Liver (tissue), 9 donors: ENCODE measurements around the gene FAM199X. TPM values are rescaled to one million over a fixed set of nuclear protein-coding genes. Genes with fewer than 3 reads are reported as not detected.

Experiments used
- DNase-seq: peaks from one replicate; pipeline ENCODE4 v3.0.0-alpha.2; 2017; ENCODE audit warnings: low spot score
- H3K27ac ChIP-seq, 2 donors: one replicate each; pipeline ENCODE4 v1.7.0; 2013; ENCODE audit warnings: inconsistent platforms in 2 of 2, low read length in 2 of 2, control low read depth in 1 of 2, low read depth in 1 of 2, mild to moderate bottlenecking in 1 of 2
- H3K27me3 ChIP-seq, 4 donors: one replicate each; pipeline versions ENCODE4 v1.6.1 to v1.7.0; 2013; ENCODE audit warnings: low read length in 3 of 4, inconsistent platforms in 1 of 4, mild to moderate bottlenecking in 1 of 4, moderate library complexity in 1 of 4; ENCODE audit not compliant: control insufficient read depth in 4 of 4, insufficient read depth in 4 of 4
- H3K36me3 ChIP-seq, 4 donors: one replicate each; pipeline versions ENCODE4 v1.6.1 to v1.7.0; 2013; ENCODE audit warnings: low read length in 3 of 4, mild to moderate bottlenecking in 3 of 4, low read depth in 1 of 4, moderate library complexity in 1 of 4; ENCODE audit not compliant: control insufficient read depth in 4 of 4, insufficient read depth in 3 of 4
- H3K4me1 ChIP-seq, 4 donors: one replicate each; pipeline versions ENCODE4 v1.6.1 to v1.7.0; 2013; ENCODE audit warnings: low read length in 3 of 4, mild to moderate bottlenecking in 3 of 4, moderate library complexity in 1 of 4; ENCODE audit not compliant: control insufficient read depth in 4 of 4, insufficient read depth in 4 of 4
- H3K4me3 ChIP-seq, 3 donors: one replicate each; pipeline versions ENCODE4 v1.6.1 to v1.7.0; 2013; ENCODE audit warnings: low read length in 3 of 3, control low read depth in 1 of 3, low read depth in 1 of 3, mild to moderate bottlenecking in 1 of 3
- H3K9ac ChIP-seq, 2 donors: one replicate each; pipeline ENCODE4 v1.7.0; 2013; ENCODE audit warnings: low read length in 2 of 2, mild to moderate bottlenecking in 2 of 2, moderate library complexity in 2 of 2, control low read depth in 1 of 2, low read depth in 1 of 2
- H3K9me3 ChIP-seq, 4 donors: one replicate each; pipeline versions ENCODE4 v1.6.1 to v1.7.0; 2013; ENCODE audit warnings: low read length in 3 of 4; ENCODE audit not compliant: control insufficient read depth in 4 of 4
- EGR1 ChIP-seq, 2 donors: IDR thresholded peaks; 2 replicates each; pipeline ENCODE4 v1.6.1; 2016 to 2018; ENCODE audit warnings: antibody characterized with exemption in 2 of 2, low read depth in 2 of 2
- FOXA1 ChIP-seq: IDR thresholded peaks from 2 replicates; pipeline ENCODE4 v1.6.1; 2016; ENCODE audit warnings: antibody characterized with exemption
- FOXA2 ChIP-seq: IDR thresholded peaks from 2 replicates; pipeline ENCODE4 v1.6.1; 2016; ENCODE audit warnings: antibody characterized with exemption
- GABPA ChIP-seq, 2 donors: IDR thresholded peaks in 1 of 2; conservative IDR thresholded peaks in 1 of 2; 2 replicates each; pipeline ENCODE4 v1.6.1; 2016; ENCODE audit warnings: antibody characterized with exemption in 2 of 2, mild to moderate bottlenecking in 1 of 2, moderate library complexity in 1 of 2
- HNF4A ChIP-seq, 2 donors: conservative IDR thresholded peaks; 2 replicates each; pipeline ENCODE4 v1.6.1; 2016; ENCODE audit warnings: antibody characterized with exemption in 2 of 2, mild to moderate bottlenecking in 2 of 2
- HNF4G ChIP-seq: IDR thresholded peaks from 2 replicates; pipeline ENCODE4 v1.6.1; 2016; ENCODE audit warnings: antibody characterized with exemption
- JUND ChIP-seq, 2 donors: IDR thresholded peaks; 2 replicates each; pipeline ENCODE4 v1.6.1; 2016; ENCODE audit warnings: antibody characterized with exemption in 2 of 2
- RAD21 ChIP-seq, 2 donors: IDR thresholded peaks; 2 replicates each; pipeline ENCODE4 v1.6.1; 2016; ENCODE audit warnings: antibody characterized with exemption in 2 of 2, mild to moderate bottlenecking in 2 of 2
- RXRA ChIP-seq, 2 donors: IDR thresholded peaks; 2 replicates each; pipeline ENCODE4 v1.6.1; 2017 to 2018; ENCODE audit warnings: antibody characterized with exemption in 2 of 2, mild to moderate bottlenecking in 1 of 2
- TAF1 ChIP-seq: conservative IDR thresholded peaks from 2 replicates; pipeline ENCODE4 v1.6.1; 2016; ENCODE audit warnings: antibody characterized with exemption, mild to moderate bottlenecking
- YY1 ChIP-seq: IDR thresholded peaks from 2 replicates; pipeline ENCODE4 v1.6.1; 2016; ENCODE audit warnings: antibody characterized with exemption, mild to moderate bottlenecking
- WGBS: extraction: QIAGEN DNeasy Blood & Tissue Kit; methylation state at CpG from one replicate; pipeline ENCODE4 v1.1.7; 2013; 5-methylcytosine and 5-hydroxymethylcytosine counted together
- polyA plus RNA-seq, 2 donors: library from polyadenylated mRNA; stranded (reverse) in 1 of 2; unstranded in 1 of 2; fragments of 200-250 nt in 1 of 2; fragments of >200 nt in 1 of 2; fragmentation: Nextera tagmentation in 1 of 2; extraction: Ambion mirVana in 1 of 2; gene quantifications; one replicate each; pipeline versions ENCODE4 v1.2.1 to v1.2.3, GENCODE V29; 2013 to 2015
- total RNA-seq, 2 donors: library from RNA; depleted of rRNA; stranded (reverse); fragments of >200 nt; gene quantifications; one replicate each; pipeline ENCODE4 v1.2.3, GENCODE V29; 2014
- TF ChIP-seq, protein P1 (sequence below): fragments of 150-350 bp; IDR thresholded peaks from 2 replicates; pipeline ENCODE4 v1.5.1; 2017; ENCODE audit warnings: improper control_type of control experiment, low read depth, low read length; ENCODE audit not compliant: missing input control
- TF ChIP-seq, protein P2 (sequence below): IDR thresholded peaks from 2 replicates; pipeline ENCODE4 v1.6.1; 2016; ENCODE audit warnings: antibody characterized with exemption
- TF ChIP-seq, protein P3 (sequence below): IDR thresholded peaks from 2 replicates; pipeline ENCODE4 v1.6.1; 2016; ENCODE audit warnings: antibody characterized with exemption
- TF ChIP-seq, protein P4 (sequence below): IDR thresholded peaks from 2 replicates; pipeline ENCODE4 v1.6.1; 2016; ENCODE audit warnings: antibody characterized with exemption
- donor health status: healthy.
- donor health status: healthy.
- donor health status: healthy.
- donor health status: healthy.
- donor health status: healthy.

Gene FAM199X
- total and polyA plus RNA-seq, 4 donors: 3.9 to 13.6 (median 7.9) TPM

GRCh38 chrX:104183685-104184084 lies 17.4 kb downstream of the FAM199X start:
- no peak for DNase-seq
- Histone ChIP-seq H3K9ac (no peak overlapping the region), H3K36me3 (peaks cover 0 to 8% (median 5%) of the 10 kb centered on the region in 4 donors), H3K27ac (no peak overlapping the region), H3K4me3 (no peak overlapping the region), H3K9me3 (peaks cover 0 to 2% (median 0%) of the 10 kb centered on the region in 4 donors), H3K27me3 (no peaks in the 10 kb centered on the region), H3K4me1 (no peaks in the 10 kb centered on the region)
- no peak for TF ChIP-seq GABPA (IDR thresholded peaks at IDR 0.05 in 1 of 2, conservative IDR thresholded peaks at IDR 0.05 in 1 of 2)
- no peak for TF ChIP-seq FOXA1
- TF ChIP-seq FOXA2: no peak
- TF ChIP-seq, protein P1, sequence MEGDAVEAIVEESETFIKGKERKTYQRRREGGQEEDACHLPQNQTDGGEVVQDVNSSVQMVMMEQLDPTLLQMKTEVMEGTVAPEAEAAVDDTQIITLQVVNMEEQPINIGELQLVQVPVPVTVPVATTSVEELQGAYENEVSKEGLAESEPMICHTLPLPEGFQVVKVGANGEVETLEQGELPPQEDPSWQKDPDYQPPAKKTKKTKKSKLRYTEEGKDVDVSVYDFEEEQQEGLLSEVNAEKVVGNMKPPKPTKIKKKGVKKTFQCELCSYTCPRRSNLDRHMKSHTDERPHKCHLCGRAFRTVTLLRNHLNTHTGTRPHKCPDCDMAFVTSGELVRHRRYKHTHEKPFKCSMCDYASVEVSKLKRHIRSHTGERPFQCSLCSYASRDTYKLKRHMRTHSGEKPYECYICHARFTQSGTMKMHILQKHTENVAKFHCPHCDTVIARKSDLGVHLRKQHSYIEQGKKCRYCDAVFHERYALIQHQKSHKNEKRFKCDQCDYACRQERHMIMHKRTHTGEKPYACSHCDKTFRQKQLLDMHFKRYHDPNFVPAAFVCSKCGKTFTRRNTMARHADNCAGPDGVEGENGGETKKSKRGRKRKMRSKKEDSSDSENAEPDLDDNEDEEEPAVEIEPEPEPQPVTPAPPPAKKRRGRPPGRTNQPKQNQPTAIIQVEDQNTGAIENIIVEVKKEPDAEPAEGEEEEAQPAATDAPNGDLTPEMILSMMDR: no peak
- TF ChIP-seq, protein P2, sequence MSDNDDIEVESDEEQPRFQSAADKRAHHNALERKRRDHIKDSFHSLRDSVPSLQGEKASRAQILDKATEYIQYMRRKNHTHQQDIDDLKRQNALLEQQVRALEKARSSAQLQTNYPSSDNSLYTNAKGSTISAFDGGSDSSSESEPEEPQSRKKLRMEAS: no peak
- 94% methylated on average over 4 of the region's 4 CpGs for WGBS

- Histone ChIP-seq H3K27ac (no peak overlapping the region), H3K4me1 (no peaks in the 10 kb centered on the region), H3K9me3 (no peaks in the 10 kb centered on the region), H3K27me3 (no peaks in the 10 kb centered on the region), H3K36me3 (peaks cover 0 to 21% (median 11%) of the 10 kb centered on the region in 4 donors), H3K4me3 (no peak overlapping the region), H3K9ac (no peak overlapping the region)
- TF ChIP-seq, protein P3, sequence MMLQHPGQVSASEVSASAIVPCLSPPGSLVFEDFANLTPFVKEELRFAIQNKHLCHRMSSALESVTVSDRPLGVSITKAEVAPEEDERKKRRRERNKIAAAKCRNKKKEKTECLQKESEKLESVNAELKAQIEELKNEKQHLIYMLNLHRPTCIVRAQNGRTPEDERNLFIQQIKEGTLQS: no peak
- TF ChIP-seq YY1 (no peak), TAF1 (no peak), RAD21 (IDR thresholded peaks at IDR 0.05) (no peak), JUND (IDR thresholded peaks at IDR 0.05) (no peak), HNF4A (conservative IDR thresholded peaks at IDR 0.05) (no peak), HNF4G (no peak), RXRA (IDR thresholded peaks at IDR 0.05) (no peak), FOXA1 (no peak), EGR1 (IDR thresholded peaks at IDR 0.05; ENCODE audit: low read depth in 2 of 2) (no peak)
- TF ChIP-seq, protein P1: no peak
- TF ChIP-seq, protein P4, sequence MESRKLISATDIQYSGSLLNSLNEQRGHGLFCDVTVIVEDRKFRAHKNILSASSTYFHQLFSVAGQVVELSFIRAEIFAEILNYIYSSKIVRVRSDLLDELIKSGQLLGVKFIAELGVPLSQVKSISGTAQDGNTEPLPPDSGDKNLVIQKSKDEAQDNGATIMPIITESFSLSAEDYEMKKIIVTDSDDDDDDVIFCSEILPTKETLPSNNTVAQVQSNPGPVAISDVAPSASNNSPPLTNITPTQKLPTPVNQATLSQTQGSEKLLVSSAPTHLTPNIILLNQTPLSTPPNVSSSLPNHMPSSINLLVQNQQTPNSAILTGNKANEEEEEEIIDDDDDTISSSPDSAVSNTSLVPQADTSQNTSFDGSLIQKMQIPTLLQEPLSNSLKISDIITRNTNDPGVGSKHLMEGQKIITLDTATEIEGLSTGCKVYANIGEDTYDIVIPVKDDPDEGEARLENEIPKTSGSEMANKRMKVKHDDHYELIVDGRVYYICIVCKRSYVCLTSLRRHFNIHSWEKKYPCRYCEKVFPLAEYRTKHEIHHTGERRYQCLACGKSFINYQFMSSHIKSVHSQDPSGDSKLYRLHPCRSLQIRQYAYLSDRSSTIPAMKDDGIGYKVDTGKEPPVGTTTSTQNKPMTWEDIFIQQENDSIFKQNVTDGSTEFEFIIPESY: no peak
- DNase-seq: no peak
- WGBS: 60% methylated on average over 8 of the region's 8 CpGs
Observed at GRCh38 chrX:104187931-104188330, 21.7 kb downstream of the FAM199X start.
